Endothelial cell of hepatic sinusoid (primary cell): ENCODE measurements around the gene BLOC1S4.

Source experiments
- in situ Hi-C: cut with HindIII; loops from 2 replicates; pipeline ENCODE4 v1.10.0; 2017; ENCODE audit warnings: low sequenced_read_pairs

BLOC1S4 gene

GRCh38 chr4:6689506-6689960 is 26.4 kb upstream of the BLOC1S4 start:
- in situ Hi-C loops: no loop called here

DNA sequence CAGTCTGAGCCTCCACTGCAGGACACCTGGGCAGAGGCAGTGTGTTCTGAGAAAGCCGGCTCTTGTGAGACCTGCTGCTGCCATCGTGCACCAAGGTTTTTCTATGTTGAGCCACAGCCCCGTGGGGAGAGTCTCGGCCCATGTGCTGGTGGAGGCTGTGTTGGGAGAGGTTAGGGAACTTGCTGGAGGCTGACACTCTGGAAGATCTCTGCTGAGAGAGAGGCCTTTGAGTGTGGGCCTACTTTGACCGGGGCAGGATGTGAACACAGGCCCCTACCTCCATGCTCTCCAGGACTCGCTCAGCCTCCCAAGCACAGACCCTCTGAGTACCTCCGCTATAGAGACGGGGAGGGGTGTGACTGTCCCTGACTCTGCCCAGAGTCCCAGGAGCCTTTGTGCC is 23.6 kb upstream of the BLOC1S4 start:
- in situ Hi-C loops: no loop called here

DNA sequence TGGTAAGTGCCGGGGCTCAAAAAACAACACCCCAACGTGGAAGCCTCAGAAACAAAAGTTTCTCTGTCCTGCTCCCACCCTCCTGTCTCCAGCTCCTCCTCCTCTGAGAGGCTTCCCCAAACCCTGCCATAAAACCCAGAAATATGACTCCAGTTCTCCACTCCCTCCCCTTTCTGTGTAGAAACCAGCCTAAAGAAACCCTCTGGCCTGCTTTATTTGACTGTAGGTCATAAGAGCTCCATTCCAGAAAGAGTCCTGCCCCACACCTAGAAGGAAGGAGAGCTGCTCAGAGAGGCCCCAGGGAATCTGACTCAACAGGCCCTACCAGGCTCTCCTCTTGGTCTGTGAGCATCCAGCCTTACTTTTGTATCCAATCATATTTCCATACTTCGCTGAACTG is 23.2 kb upstream of the BLOC1S4 start:
- in situ Hi-C loops: no loop called here

GRCh38 chr4:6693231-6694176 is 22.5 kb upstream of the BLOC1S4 start, which contains the start of gene S100P:
Gene S100P, plus strand, starts transcription at chr4:6693878. Its CDS starts 55 bp downstream, at chr4:6693933.
- in situ Hi-C loops: no loop called here

DNA sequence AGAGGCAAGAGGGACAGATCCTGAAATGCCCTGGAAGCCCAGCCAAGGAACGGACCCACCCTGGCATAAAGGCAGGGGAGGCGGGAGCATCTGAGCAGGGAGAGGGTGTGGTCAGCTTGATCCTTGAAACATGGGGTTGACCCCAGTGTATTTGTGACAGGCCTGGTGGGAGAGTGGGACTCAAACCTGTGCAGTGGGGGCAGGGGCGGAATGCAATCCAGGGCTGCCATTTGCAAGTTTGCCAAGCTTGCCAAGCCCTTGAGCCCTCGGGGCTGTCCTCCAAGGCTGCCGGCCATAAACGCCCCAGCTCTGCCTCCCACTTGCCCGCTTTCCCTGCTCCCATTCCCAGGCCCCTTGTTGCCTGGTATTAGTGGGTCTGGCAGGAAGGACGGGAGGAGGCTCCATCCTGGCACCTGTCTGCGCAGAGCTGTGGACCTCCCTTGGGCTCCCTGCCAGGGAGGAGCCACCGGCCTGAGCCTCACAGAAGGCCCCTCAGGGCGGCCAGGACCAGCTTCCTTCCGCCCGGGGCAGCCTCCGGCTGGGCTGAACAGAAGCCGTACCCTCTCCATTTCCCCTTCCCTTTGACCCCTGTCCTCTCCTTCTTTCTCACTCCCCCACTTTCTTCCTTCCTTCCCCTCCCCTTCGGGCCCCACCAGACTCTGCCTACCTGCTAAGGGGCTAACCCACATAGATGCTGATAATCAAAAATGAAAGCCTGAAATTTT is 21.6 kb upstream of the BLOC1S4 start:
- in situ Hi-C loops: no loop called here

DNA sequence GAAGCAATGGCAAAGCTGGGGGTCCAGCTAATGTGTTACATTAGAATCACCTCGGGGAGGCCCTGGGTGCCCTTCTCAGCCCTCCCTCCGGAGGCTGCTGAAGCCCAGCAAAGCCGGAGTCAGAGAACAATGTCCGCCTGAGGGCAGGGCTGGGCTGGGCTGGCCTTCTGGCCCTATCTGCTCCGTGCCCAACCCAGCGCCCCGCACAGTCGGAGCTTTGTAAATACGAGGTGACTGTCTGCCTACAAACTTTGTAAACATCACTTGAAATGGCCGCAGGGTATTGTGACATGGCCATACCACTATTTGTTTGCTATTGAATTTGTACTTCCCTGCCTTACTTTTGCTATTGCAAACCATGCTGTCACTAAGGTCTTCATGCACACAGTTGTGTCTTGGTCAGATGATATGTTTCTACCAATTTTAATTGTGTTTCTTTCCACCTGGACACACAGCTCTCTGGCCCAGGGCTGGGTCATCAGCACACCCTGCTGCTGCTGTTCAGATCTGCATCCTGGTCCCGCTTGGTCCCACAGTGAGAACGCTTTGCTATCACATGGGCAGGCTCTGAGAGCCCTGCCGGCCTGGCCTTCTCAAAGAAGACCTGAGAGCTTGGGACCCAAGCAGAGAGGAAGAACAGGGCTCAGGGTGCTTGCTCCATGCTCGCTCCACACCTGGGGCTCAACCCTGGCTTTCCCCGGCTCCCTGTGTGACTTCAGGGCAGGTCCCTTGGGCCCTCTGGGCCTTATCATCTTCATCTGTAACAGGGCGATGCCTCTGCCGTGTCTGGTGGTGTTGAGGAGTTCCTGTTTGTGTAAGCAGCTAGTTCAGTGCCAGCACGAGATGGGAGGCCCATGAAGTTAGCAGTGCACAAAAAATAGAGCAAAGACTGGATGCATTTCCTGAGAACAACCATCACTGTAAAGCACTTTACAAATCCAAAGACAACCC is 20.0 kb upstream of the BLOC1S4 start:
- in situ Hi-C loops: no loop called here

- in situ Hi-C loops: no loop called here
Measured at GRCh38 chr4:6696611-6697010, 19.4 kb upstream of the BLOC1S4 start.

DNA sequence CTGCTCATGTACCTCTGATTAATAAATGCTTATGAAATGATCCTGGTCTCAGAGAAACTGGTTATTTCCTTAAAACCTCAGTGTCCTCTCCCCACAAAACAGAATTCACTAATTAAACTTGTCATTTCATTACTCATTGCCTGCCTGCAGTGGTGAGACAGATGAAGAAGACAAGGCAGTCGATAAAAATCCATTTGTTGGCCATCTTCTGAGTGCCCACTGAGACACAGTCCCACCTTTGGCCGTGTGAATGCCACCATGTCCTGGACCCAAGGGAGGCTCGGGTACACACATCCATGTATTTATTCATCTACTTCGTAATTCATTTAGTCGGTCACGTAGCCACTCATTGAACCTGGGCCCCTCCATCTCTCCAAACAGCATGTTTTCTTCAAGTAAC is 18.8 kb upstream of the BLOC1S4 start:
- in situ Hi-C loops: no loop called here

GRCh38 chr4:6699388-6699787 is 16.6 kb upstream of the BLOC1S4 start:
- in situ Hi-C loops: no loop called here

GRCh38 chr4:6699903-6700302 is 16.1 kb upstream of the BLOC1S4 start:
- in situ Hi-C loops: no loop called here

DNA sequence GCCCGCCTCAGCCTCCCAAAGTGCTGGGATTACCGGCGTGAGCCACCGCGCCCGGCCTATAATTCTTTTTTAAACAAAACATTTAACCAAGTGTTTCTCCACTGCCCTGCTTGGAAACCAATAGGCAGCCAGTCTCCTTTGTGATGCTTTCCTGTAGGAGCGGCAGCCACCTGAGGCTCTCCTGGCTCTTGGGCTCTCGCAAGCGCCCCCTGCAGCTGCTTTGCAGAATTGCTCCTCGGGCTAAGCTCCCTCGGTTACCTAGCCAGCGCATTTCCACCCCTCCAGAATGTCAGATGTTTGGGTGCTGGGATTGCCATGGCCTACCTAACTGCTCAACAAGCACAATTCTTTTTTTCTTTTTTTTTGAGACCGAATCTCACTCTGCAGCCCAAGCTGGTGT is 14.6 kb upstream of the BLOC1S4 start:
- in situ Hi-C loops: no loop called here

DNA sequence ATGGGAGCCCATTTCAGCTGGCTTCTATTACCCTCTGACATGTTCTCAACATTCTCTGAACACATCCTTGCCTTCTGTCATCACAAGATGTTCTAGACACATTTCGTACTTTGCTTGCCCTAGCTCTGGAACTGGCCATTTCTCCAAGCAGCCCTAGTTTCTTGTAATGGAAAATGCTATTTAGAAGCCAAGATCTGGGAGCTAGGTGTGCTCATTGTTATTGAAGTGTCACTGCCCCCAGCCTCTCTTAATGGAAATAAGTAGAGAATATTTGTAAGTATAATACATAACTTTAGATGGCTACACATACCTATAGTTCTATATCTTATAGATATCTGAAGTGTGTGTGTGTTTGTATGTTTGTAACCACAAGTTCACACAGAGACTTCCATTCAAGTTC is 13.2 kb upstream of the BLOC1S4 start:
- in situ Hi-C loops: no loop called here

GRCh38 chr4:6703786-6704185 is 12.2 kb upstream of the BLOC1S4 start:
- in situ Hi-C loops: no loop called here

GRCh38 chr4:6705646-6706045 is 10.3 kb upstream of the BLOC1S4 start:
- in situ Hi-C loops: no loop called here

DNA sequence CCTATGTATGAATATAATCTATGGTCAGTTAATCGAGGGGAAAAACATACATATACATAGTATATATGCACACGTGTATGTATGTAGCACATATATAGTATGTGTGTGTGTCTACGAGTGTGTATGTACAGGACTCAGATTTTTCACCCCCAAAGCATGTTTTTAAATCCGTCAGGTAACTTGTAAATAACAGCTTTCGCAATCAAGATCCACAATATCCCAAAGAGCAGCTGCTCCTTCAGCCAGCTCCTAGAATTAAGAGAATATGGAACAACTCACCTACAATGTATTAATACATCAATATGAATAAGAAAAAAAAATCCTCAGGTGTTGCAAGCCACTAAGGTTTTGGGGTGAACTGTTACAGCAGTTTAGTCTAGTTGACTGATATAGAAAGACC is 9.8 kb upstream of the BLOC1S4 start:
- in situ Hi-C loops: no loop called here

DNA sequence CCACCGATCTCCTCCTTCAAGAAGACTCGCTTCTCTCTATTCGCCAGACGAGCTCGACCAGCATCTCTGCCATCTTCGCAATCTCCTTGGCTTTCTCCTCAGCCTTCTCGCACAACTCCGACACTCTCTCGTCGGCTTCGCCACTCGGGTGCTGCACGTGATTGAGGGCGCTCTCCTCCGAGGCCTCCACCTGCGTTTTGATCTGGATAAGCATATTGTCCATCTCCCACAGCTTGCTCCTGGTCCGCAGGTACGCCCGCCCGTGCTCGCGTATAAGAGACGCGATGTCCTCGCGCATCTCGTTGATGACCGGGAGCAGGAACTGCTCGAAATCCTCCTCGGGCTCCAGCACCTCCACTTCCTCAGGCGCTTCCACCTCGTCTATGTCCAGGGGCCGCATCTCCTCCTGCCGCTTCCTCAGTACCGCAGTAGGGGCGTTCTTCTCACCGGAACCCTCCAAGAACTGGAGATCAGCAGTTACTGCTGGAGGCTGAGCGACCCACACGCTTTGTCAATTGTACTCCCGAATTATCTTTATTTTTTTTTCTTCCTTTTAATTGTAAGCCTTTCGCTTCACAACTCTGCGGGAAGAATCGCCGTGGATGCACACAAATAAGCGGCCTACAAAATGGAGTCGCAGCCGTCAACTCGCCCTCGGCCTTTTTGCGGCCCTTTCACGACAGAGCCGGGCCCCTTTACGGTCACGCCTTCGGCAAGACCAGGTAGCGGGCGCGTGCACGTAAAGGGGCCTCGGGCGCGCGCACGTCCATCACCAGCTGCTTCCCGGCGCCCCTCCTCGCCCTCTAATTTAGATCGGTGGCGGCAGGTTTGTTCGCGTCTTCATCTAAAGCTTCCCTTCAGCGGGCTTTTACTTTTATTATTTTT is 6.5 kb upstream of the BLOC1S4 start, which contains the start of gene MRFAP1L1:
TSS of gene MRFAP1L1 (minus strand) at position 636 of the 885 bp plus-strand sequence. CDS start at position 400, 236 bp downstream.
- in situ Hi-C loops: no loop called here

DNA sequence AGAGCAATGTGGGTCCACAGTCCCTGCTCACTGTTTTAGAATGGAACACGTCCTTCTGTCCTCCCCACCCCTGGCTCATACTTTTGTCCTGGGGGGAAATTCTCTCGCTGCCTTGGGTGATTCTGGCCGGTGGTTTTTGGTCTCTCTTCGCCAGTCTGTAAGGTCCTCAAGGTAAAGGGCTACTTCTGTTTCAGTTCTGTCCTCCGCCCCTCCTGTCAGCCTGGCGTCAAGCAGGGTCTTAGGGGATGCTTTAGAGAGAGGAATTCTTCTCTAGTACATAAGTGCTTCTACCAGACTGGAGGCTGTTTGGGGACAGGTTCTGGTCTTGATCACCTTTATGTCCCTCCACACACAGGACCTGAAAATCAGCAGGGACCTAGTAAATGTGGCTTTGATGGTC is 5.7 kb upstream of the BLOC1S4 start:
- in situ Hi-C loops: no loop called here

- in situ Hi-C loops: no loop called here
Measured at GRCh38 chr4:6710996-6711395, 5.0 kb upstream of the BLOC1S4 start.

DNA sequence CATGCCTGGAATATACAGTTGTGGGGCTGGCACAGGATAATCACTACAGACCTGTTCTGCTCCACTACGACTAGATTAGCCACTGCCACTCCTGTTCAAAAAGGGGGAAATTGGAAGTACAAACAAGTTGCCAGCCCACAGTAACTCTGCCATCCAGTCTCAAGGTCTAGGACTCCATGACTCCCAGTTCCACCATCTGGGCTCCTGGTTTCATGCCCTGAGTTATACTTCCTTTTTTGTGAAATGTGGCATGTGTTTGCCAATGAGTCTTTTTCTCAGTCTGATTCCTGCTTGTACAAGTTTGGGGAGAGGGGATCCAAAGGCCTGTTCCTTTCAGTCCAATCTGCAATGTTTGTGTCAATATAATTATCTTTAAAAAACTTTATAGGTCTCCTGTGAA is 1.0 kb upstream of the BLOC1S4 start:
- in situ Hi-C loops: no loop called here

- in situ Hi-C loops: no loop called here
Measured at GRCh38 chr4:6715704-6716017, 313 bp upstream of the BLOC1S4 start.
